DMS 273 (cell line): ENCODE measurements around the gene LUC7L3.

Experiments
- DNase-seq: peaks from one replicate; lab custom pipeline; 2025; ENCODE audit not compliant: unreplicated experiment; lab: John Stamatoyannopoulos, UW

LUC7L3 gene

DNA sequence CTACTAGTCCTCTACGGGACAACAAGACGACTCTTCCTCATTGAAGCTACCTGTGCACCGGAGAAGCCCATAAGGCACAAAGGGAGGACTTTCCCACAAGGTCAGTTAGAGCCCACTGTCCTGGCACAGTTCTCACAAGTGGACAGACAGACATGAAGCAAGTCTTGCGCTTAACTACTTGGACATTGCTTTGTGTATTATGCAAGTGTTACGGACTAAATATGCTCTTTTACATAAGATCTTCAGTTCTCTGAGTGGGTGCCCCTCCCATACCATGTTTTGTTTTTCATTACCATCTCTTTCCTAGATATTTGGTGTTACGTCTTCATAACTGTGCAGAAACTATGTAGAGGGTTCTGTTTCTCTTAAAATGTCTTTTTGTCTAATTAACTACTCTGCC lies 29.8 kb downstream of the LUC7L3 start:
- no peak for DNase-seq

DNA sequence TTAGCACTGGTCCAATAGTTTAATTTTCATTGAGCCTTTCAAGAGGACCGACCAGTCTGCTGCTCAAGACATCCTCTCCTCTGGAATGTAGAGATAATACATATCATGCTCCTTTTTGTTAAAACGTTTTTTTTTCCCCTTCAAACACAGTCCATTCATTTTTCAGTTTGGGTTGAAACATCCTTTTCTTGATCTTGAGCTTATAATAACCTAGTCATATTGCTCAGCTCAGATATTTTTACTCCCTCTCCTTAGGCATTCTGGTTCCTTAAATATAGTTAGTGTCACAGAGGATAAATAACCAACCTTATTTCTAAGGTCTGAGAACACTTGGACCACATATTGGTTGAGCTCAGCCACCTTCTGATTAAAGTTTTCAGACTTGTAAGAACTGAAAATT lies 35.1 kb downstream of the LUC7L3 start:
- no peak for DNase-seq

DNA sequence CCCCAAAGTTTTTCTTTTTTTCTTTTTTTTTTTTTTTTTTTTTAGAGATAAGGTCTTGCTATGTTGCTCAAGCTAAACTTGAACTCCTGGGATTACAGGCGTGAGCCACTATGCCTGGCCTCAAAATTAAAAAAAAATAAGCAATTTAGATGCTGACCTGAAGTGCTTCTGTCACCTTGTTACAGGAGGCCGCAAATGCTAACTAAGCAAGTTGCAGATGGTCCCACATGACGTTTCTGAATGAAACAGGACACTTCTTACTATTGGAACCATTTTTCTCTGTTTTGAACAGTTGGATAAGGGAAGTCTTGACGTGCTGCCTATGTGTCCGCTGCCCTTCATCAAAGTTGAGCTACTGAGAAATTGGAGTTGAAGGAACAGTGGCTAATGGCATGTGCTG lies 39.1 kb downstream of the LUC7L3 start:
- DNase-seq: peak; percentile 48

DNA sequence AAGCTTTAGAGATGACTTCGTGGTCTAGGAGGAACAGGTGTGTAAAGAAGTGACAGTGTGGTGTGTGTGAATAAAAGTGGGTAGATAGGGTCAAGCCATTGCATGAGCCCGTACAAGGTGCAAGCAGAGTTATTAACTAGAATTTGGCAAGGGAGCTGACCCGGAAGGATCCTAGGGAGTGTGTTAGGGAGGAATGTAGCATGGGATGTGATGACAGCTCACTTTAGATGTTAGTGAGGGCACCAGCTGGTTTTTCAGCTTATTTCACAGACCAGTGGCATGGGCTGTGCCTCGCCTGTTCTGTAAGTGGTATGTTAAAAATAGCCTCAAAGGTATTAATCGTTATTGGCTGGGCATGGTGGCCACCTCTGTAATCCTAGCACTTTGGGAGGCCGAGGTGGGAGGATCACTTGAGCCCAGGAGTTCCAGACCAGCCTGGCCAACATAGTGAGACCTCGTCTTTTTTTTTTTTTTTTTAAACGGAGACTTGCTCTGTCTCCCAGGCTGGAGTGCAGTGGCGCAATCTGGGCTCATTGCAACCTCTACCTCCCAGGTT lies 39.7 kb downstream of the LUC7L3 start:
- DNase-seq: peak; percentile 48

DNA sequence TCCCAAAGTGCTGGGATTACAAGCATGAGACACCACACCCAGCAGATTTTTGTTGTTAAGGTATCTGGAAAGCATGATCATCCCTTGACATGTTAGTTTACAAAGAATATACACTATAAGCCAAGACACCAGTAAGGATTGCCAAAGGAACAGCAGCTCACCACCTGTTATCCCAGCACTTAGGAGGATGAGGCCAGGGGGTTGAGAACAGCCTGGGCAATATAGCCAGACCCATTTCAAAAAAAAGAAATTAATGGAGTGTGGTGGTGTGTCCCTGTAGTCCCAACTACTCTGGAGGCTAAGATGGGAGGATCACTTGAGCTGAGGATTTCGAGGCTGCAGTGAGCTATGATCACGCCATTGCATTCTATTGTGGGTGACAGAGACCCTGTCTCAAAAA lies 42.8 kb downstream of the LUC7L3 start:
- no peak for DNase-seq

DNA sequence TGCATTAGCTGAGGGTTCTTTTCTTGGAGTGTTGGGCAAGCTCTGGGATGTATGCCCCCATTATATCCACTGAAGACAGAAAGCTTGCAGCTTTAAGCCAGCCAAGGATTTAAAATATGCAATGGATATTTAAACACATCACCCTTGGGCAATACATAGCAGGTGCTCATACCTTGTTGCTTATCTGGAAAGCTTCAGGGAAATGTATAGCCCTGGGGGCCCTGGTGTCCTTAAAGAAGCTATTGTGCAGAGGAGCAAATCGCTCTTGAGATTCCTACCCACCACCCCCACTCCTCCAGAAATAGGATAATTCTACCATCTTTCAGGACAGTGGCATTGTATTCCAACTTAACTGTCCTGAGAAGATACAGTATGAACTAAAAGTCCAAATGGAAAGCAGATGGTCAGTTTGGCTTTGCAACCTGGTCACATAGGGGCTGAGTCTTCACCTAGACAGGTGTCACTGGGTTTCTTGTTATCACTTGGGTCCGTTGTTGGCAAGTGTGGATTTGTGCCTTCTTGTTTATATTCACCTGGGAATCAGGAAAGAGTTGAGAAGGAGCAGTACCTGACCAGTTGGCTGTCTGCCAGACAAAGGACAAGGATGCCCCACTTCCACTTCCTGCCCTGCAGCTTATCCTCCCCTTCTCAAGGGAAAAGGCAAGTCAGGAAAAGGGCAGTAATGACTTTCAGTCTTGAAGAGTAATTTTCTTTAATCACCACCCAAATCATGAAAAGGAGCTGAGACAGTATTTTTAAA lies 44.5 kb downstream of the LUC7L3 start:
- DNase-seq: peak; percentile 27

DNA sequence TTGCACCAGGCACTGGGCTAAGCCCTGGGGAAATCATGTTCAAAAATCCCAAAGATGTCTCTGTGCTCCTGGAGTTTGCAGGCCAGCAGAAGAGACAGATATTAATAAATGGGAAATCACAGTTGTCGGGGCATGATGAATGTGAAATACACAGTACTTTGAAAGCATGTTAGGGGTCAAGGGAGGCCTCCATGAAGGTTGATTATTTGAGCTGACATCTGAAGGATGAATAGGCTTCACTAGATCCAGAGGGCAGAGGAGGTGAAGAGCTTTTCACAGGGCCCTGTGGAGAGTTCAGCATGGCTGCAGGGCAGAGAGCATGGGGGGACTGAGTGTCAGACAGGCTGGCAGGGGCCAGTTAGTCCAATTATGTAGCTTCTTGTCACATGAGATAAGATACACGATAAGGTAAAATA lies 45.3 kb downstream of the LUC7L3 start:
- DNase-seq: no peak

DNA sequence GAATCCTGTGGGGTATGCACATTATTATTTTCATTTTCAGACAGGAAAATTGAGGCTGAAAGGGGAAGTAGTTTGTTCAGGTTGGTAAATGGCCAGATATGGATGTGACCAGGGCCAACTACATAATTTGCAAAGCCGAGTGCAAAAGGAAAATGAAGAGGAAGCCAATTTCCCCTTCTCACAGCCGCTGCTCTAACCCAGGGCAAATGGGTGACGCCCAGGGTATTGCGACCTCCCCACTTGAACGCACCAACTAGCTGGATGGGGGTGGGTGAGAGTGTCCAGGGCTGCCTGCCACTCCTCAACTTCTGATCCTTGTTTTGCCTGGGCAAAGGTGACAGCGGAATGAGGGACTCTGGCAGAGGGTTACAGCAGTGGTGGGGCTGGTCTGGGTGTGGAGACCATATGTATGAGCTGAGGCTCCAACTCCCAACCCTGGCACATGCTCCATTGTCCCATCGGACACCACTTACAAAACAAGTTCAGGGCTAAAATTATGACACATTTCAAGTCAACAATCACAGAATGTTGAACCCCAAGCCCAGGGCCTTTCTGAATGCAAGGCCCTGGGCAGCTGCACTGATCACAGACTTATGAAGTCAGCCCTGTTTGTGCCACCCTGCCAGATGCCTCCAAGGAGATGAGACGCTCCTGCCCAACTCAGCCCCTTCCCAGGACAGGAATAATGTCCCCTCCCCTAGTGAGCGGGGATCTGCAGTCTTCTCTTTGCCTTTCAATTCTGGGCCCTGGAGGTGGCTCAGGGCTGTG lies 46.2 kb downstream of the LUC7L3 start:
- DNase-seq: no peak

DNA sequence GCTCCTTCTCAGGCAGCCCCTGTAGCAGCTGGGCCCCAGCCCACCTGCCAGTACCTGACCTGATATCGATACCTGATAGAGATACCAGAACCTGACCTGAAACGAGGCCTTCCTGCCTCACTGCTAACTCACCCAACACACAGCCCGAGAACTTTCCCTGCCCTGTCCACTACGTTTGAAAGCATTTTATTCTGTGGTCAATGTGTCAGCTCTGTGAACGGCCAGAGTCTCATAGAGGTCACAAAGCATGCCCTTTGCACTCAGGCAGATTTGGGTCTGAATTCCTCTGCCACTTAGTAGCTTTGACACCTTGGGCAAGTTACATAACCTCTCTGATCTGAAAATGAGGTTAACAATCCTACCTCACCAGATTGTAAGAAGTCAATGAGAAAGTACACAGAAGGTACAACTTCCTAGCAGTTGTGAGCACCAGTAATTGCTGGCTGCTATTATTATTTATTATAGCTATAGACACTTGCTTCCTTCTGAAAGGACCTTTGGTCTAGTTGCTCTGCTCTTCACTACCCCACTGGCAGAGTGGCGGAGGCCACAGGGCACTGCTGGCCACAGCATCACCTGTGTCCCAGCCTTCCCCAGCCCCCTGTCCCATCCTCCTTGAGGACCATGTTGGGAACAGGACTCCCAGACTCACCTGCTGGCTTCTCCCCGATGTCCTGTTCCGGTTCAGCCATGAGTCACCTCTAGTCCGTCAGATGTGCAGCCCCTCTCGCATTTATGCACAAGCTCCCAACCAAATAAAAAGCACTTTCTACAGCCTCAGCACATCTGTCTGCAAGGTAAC lies 47.0 kb downstream of the LUC7L3 start:
- no peak for DNase-seq

DNA sequence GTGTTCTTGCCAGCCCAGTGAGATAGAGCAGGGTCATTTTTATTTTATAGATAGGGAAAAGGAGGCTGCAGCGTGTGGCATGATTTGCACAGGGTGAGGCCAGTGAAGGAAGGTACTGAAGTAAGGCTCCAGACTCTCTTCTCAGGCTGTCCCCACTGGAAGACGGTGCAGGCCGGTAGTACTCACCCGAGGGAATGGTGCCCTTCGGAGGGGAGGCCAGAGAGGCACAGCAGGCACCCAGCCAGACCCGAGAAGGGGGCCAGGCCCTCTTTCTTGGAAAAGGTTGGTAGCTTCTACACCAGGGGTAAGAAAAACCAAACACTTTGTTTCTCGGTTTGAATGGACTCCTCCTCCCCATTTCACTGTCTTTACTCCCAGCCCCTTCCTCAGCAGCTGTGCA lies 47.6 kb downstream of the LUC7L3 start:
- DNase-seq: no peak

DNA sequence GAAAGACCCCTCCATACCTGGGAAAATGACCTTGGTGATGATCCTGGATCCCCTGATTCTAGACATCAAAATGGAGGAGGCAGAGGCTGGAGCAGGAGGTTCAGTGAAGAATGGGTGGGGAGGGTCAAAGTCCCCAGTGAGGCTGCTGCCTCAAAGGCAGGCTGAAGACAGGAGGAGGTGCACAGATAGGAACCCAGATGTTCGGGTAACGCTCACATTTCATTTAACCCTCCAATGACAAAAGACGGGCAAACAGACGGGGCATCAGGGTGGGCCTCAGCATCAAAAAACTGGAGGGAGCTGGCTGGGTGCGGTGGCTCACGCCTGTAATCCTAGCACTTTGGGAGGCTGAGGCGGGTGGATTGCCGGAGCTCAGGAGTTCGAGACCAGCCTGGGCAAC lies 48.0 kb downstream of the LUC7L3 start, which contains the start of gene ANKRD40CL:
Gene ANKRD40CL (minus strand): TSS at position 73 of the 400 bp plus-strand sequence. CDS start 605 bp downstream, outside the sequence.
- no peak for DNase-seq

DNA sequence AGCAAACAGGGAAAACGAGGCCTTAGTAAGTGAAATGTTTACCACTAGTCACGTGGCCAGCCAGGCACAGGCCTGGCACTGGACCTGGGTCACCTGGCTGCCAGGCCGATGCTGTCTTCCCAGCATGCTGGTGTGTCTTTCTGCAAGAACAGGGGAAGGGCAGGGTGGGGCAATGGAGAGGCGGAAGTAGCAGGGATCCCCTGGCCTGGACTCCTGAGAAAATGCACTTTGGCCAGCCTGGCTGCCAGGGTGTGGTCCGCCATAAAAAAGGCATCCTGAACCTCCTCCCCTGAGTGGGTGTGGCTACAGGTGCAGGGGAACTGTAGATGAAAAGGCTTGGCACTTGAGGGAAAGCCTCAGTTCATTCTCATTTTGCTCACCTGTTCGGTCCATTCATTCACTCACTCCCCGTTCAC lies 49.0 kb downstream of the LUC7L3 start:
- no peak for DNase-seq

DNA sequence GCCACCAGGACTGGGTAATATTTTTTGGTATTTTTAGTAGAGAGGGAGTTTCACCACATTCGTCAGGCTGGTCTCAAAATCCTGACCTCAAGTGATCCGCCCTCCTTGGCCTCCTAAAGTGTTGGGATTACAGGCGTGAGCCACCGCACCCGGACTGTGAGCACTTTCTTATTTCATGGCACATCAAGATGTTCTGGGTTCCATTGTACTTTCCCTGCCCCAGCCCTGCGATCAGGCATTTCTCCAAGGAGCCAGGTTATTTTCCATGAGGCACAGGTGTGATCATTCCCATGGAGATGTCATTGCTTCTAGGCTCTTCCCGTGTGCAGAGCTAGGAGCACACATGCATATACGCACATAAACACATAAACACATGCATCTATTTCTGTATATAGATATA lies 50.5 kb downstream of the LUC7L3 start:
- no peak for DNase-seq

DNA sequence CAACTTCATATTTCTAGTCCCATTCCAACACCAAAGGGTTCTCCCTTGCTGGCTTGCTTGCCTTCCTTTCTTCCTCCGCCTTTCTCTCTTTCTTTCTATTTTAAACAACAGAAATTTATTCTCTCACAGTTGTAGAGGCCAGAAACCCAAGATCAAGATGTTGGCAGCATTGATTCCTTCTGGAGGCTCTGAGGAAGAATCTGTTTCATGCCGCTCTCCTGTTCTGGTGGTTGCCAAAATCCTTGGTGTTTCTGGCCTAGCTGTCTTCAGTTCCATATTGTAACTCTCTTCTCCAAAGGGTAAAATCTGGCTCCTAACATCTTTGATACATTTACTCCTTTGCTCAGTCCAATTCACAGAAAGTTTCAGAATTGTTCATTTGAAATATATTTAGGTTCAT lies 50.9 kb downstream of the LUC7L3 start:
- no peak for DNase-seq

DNA sequence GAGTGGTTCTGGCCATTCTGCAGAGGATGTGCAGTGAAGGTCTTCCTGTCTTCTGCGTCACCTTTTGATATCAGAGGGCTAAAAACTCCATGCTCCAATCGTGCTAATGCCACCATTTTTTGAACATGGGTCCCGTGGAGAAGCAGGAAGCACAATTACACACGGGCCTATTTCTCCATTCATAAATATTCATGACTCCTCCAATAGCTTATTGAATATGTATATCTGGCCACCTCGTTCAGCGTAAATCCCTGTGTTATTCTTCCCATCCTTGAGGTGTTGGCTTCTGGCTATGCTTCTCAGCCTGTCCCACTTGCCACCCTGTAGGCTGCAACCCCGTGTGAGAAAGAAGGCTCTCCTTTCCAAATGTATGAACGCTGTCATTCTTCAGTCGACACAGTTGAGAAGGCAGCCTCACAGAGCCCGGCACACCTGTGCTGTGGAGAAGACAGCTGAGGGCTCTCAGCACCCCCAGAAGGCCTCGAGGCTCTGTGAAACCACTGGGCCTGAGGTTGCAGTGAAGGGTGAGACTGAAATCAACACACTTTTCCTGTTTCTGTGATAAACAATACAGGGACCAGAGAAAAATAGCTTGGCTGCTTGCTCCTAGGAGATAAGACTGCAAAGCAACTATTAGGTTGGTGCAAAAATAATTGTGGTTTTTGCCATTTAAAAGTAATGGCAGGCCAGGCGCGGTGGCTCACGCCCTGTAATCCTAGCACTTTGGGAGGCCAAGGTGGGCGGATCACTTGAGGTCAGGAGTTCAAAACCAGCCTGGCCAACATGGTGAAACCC lies 52.8 kb downstream of the LUC7L3 start:
- DNase-seq: no peak

DNA sequence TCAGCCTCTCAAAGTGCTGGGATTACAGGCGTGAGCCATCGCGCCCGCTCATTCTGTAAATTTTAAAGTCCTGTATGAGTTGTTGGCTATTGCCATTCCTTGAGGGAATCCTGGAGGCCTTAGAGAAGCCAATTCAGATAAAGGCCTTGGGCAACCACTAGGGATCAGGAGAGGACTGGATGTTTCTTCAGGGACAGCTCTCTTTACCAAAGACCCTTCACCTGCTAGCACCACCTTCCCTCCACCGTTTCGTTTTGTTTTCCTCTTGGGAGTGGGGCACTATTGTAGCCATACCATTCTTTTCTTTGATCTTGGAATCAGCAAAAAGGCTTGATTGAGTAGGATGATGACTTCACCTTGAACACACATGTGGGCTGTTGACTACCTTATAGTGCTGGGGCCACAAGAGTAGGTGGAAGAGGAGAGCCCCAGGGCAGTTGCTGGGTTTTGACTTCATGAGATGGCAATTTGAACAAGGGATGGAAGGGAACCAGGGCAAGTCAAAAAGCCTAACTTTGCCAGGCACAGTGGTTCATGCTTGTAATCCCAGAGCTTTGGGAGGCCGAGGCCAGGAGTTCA lies 54.9 kb downstream of the LUC7L3 start:
- peak; percentile 21 for DNase-seq

DNA sequence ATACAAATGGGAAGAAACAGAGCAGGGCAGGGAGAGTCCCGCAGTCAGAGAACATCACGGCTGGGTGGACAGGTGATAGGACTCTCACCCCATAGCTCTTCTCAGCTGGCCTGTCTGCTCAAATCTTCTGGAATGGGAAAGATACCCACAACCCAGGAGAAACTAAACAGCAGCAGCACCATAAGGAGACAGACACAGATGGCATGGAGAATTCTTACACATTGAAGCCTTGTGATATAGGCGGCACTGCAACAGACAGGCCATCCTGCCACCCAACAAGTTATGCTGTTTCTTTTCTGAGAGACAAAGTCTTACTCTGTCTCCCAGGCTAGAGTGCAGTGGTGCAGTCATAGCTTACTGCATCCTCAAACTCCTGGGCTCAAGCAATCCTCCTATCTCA lies 56.5 kb downstream of the LUC7L3 start:
- DNase-seq: no peak

DNA sequence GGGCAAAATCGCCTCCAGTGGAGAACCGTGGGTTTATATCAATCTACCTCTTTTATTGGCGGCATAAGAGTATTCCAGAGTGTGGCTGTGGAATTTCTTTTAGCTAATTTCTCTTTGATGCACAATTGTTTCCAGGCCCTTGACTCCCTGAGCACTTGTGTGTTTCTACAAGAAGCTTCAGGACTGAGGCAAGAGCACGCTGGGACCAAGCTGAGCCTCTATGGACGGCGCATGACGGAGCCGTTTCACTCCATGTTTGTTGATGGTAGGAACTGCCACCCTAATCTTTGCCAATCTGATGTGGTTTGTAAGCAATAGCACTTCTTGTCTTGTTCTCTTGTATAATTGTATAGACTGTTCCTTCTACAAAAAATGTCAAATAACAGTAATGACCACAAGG lies 59.1 kb downstream of the LUC7L3 start:
- DNase-seq: no peak

DNA sequence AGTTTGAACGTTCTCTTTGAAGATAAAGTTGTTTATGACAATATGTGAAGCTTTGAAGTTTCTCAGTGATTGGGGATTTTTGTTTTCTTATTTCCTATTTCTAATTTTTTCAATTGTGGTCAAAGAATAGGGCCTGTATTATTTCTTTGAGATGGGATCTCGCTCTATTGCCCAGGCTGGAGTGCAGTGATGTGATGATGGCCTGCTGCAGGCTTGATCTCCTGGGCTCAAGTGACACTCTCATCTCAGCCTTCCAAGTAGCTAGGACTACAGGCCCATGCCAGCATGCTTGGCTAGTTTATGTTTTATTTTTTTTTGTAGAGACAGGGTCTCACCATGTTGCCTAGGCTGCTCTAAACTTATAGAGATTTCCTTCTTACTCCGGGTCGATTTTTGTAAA lies 59.6 kb downstream of the LUC7L3 start:
- no peak for DNase-seq

DNA sequence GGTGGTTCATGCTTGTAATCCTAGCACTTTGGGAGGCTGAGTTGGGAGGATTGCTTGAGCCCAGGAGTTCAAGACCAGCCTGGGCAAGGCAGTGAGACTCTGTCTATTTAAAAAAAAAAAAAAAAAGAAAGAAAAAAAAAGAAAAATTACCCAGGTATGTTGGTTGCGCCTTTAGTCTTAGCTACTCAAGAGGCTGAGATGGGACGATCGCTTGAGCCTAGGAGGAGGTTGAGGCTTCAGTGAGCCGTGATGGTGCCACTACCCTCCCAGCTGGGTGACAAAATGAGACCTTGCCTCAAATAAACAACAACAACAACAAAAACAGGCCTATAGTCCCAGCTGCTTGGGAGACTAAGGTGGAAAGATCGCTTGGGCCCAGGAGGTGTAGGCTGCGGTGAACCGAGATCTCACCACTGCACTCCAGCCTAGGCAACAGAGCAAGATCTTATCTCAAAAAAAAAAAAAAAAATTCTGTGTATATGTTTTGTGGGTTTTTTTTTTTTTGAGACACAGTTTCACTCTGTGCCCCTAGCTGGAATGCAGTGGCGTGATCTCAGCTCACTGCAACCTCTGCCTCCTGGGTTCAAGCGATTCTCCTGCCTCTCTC lies 60.4 kb downstream of the LUC7L3 start:
- no peak for DNase-seq
